Caco-2 (cell line): Measurements from ENCODE around the gene FMN1. TPM values are rescaled to one million over a fixed set of nuclear protein-coding genes. Genes with fewer than 3 reads are reported as not detected.

Experiments used
- BruUV-seq: library from RNA; stranded (reverse); fragments of 400-500 nt; replicated peaks from 2 replicates; lab custom pipeline; 2021; lab: Mats Ljungman, UMichigan
- CTCF ChIA-PET: fragments of 300-600 bp; sonication (Branson Sonifier 250); formaldehyde crosslinking; loops from one replicate; lab custom pipeline; 2022; ENCODE audit warnings: antibody characterized with exemption; lab: Charles Lee
- POLR2A ChIA-PET: fragments of 300-600 bp; sonication (Branson Sonifier 250); formaldehyde crosslinking; loops from one replicate; lab custom pipeline; 2022; ENCODE audit warnings: antibody characterized with exemption; lab: Charles Lee
- DNase-seq, 2 experiments: peaks; one replicate each; pipeline versions ENCODE4 v3.0.0 to v3.0.0-alpha.2; 2020 to 2022
- H3K27me3 ChIP-seq: replicated peaks from 2 replicates; pipeline ENCODE4 v1.6.0; 2011; ENCODE audit warnings: low read length; ENCODE audit not compliant: control insufficient read depth, insufficient read depth
- H3K36me3 ChIP-seq: 2 replicates; pipeline ENCODE4 v1.5.1; 2011; ENCODE audit warnings: low read length; ENCODE audit not compliant: control insufficient read depth, insufficient read depth
- H3K4me1 ChIP-seq: fragments of 250-450 bp; sonication (Bioruptor Pico); 2 replicates; pipeline ENCODE4 v1.5.1; 2020; ENCODE audit warnings: mild to moderate bottlenecking
- H3K4me3 ChIP-seq: 2 replicates; pipeline ENCODE4 v1.5.1; 2011; ENCODE audit warnings: low read depth, mild to moderate bottlenecking, control low read depth, low read length
- H3K9me3 ChIP-seq: fragments of 250-450 bp; sonication (Bioruptor Pico); 2 replicates; pipeline ENCODE4 v1.5.1; 2020; ENCODE audit warnings: mild to moderate bottlenecking, moderate library complexity
- H3K27ac Mint-ChIP-seq: one replicate; pipeline ENCODE4 v1.8.0; 2022; ENCODE audit warnings: mixed read lengths; ENCODE audit not compliant: unreplicated experiment
- H3K27me3 Mint-ChIP-seq: one replicate; pipeline ENCODE4 v1.8.0; 2022; ENCODE audit warnings: mixed read lengths; ENCODE audit not compliant: insufficient read depth, unreplicated experiment
- H3K36me3 Mint-ChIP-seq: one replicate; pipeline ENCODE4 v1.8.0; 2022; ENCODE audit warnings: mild to moderate bottlenecking, mixed read lengths; ENCODE audit not compliant: insufficient read depth, unreplicated experiment
- H3K4me1 Mint-ChIP-seq: one replicate; pipeline ENCODE4 v1.8.0; 2022; ENCODE audit warnings: low read depth, mixed read lengths; ENCODE audit not compliant: unreplicated experiment
- H3K4me3 Mint-ChIP-seq: one replicate; pipeline ENCODE4 v1.8.0; 2022; ENCODE audit warnings: mild to moderate bottlenecking, moderate library complexity, mixed read lengths; ENCODE audit not compliant: unreplicated experiment
- H3K9me3 Mint-ChIP-seq: one replicate; pipeline ENCODE4 v1.8.0; 2022; ENCODE audit warnings: mixed read lengths; ENCODE audit not compliant: unreplicated experiment
- CTCF ChIP-seq, 2 experiments: fragments of 200-600 bp in 1 of 2; IDR thresholded peaks; 1 replicate in 1 of 2; 2 replicates in 1 of 2; pipeline versions ENCODE4 v1.5.1 to v1.8.0; 2011 to 2022; ENCODE audit warnings: antibody characterized with exemption in 1 of 2, control low read depth in 1 of 2, inconsistent platforms in 1 of 2, low read depth in 1 of 2, low read length in 1 of 2, mild to moderate bottlenecking in 1 of 2, moderate library complexity in 1 of 2; ENCODE audit not compliant: insufficient read depth in 1 of 2, severe bottlenecking in 1 of 2, unreplicated experiment in 1 of 2
- intact Hi-C: fragments of 100-400 bp; cut with micrococcal nuclease; formaldehyde crosslinking; loops from one replicate; pipeline ENCODE4 v1.10.0; 2022; ENCODE audit not compliant: unreplicated experiment
- total RNA-seq: library from RNA; stranded (reverse); gene quantifications from 2 replicates; pipeline ENCODE4 v1.2.3, GENCODE V29; 2022

The FMN1 gene
- total RNA-seq, 1 experiment from 2014 or later, result 1.6 TPM

- Histone ChIP-seq H3K4me1 (peaks cover under 1% of the 10 kb centered on the region; the same call in 1 of the 2 replicates), H3K4me3 (no peak overlapping the region), H3K27me3 (no peaks in the 10 kb centered on the region), H3K36me3 (no peaks in the 10 kb centered on the region), H3K9me3 (no peaks in the 10 kb centered on the region)
- Mint-ChIP-seq H3K36me3 (no peaks in the 10 kb centered on the region), H3K4me3 (no peak overlapping the region), H3K4me1 (no peaks in the 10 kb centered on the region), H3K27ac (no peak overlapping the region), H3K9me3 (peaks cover 11% of the 10 kb centered on the region), H3K27me3 (peaks cover 11% of the 10 kb centered on the region)
- intact Hi-C loops, result loop anchor here (1.0 to 5.0 kb wide), 4 partner anchors 45 to 469 kb away; no protein-coding TSS in a partner anchor
- TF ChIP-seq CTCF (IDR thresholded peaks at IDR 0.05; ENCODE audit: insufficient read depth in 1 of 2, low read depth in 1 of 2, low read length in 1 of 2, severe bottlenecking in 1 of 2, unreplicated experiment in 1 of 2), result no peak
- ChIA-PET POLR2A (no interaction called here), CTCF (interaction anchor here (0.7 to 1.9 kb wide), 5 partner anchors 12 to 288 kb away, joined by 3 to 12 read pairs (median 6); no protein-coding TSS in a partner anchor)
- no TSS peak for BruUV-seq
- DNase-seq, result no peak
Measured at GRCh38 chr15:33131552-33132232, 62.8 kb downstream of the FMN1 start.

GRCh38 chr15:33126559-33127290, 67.8 kb downstream of the FMN1 start:
- ChIA-PET POLR2A (no interaction called here), CTCF (interaction anchor here (0.6 kb wide), 1 partner anchor 1192 kb away, joined by 4 read pairs; no protein-coding TSS in a partner anchor)
- no peak overlapping the region for H3K4me3 ChIP-seq

More at GRCh38 chr15:33126559-33127290, 67.8 kb downstream of the FMN1 start:
- H3K9me3 Mint-ChIP-seq, result peaks cover 11% of the 10 kb centered on the region
- intact Hi-C loops, result no loop called here
- no peak for DNase-seq
- peaks cover 11% of the 10 kb centered on the region for H3K4me1 ChIP-seq
- no peaks in the 10 kb centered on the region for H3K9me3 ChIP-seq
- no peak for TF ChIP-seq CTCF (IDR thresholded peaks at IDR 0.05; ENCODE audit: insufficient read depth in 1 of 2, low read depth in 1 of 2, low read length in 1 of 2, severe bottlenecking in 1 of 2, unreplicated experiment in 1 of 2)
- peaks cover 8% of the 10 kb centered on the region for H3K4me1 Mint-ChIP-seq
- H3K36me3 ChIP-seq, result no peaks in the 10 kb centered on the region
- H3K4me3 Mint-ChIP-seq, result no peak overlapping the region
- H3K27ac Mint-ChIP-seq, result no peak overlapping the region
- no TSS peak for BruUV-seq
- peaks cover 15% of the 10 kb centered on the region for H3K27me3 Mint-ChIP-seq
- no peaks in the 10 kb centered on the region for H3K27me3 ChIP-seq
- no peaks in the 10 kb centered on the region for H3K36me3 Mint-ChIP-seq
